HL-60 (cell line): ENCODE measurements around the gene SORCS1.

ENCODE experiments used
- DNase-seq, 2 experiments: peaks; one replicate each; pipeline ENCODE4 v3.0.0-alpha.2; 2010 to 2020; ENCODE audit warnings: low read depth in 1 of 2, low spot score in 1 of 2
- H3K27ac ChIP-seq: fragments of 250-450 bp; sonication (Bioruptor Pico); replicated peaks from 2 replicates; pipeline ENCODE4 v1.5.1; 2020; ENCODE audit warnings: mild to moderate bottlenecking, moderate library complexity
- H3K27me3 ChIP-seq: fragments of 250-450 bp; sonication (Bioruptor Pico); 2 replicates; pipeline ENCODE4 v1.5.1; 2021; ENCODE audit warnings: mild to moderate bottlenecking, moderate library complexity; ENCODE audit not compliant: insufficient read depth, poor library complexity, severe bottlenecking
- H3K4me3 ChIP-seq: replicated peaks from 2 replicates; pipeline ENCODE4 v1.5.1; 2011; ENCODE audit warnings: mild to moderate bottlenecking, control low read depth, low read length; ENCODE audit not compliant: insufficient read depth
- GABPA ChIP-seq: IDR thresholded peaks from 2 replicates; pipeline ENCODE4 v1.6.1; 2012; ENCODE audit warnings: low read depth
- POLR2AphosphoS5 ChIP-seq: IDR thresholded peaks from 2 replicates; pipeline ENCODE4 v1.6.1; 2012; ENCODE audit warnings: low read depth
- SPI1 ChIP-seq: IDR thresholded peaks from 2 replicates; pipeline ENCODE4 v1.6.1; 2012; ENCODE audit warnings: low read depth, mild to moderate bottlenecking, borderline replicate concordance
- TF ChIP-seq, protein P1 (sequence below): IDR thresholded peaks from 2 replicates; pipeline ENCODE4 v1.6.1; 2012; ENCODE audit warnings: low read depth; ENCODE audit not compliant: insufficient replicate concordance
- TF ChIP-seq, protein P2 (sequence below): IDR thresholded peaks from one replicate; pipeline ENCODE4 v1.5.1; 2011; ENCODE audit warnings: low read length, control low read depth, inconsistent platforms; ENCODE audit not compliant: insufficient read depth

The SORCS1 gene

DNA sequence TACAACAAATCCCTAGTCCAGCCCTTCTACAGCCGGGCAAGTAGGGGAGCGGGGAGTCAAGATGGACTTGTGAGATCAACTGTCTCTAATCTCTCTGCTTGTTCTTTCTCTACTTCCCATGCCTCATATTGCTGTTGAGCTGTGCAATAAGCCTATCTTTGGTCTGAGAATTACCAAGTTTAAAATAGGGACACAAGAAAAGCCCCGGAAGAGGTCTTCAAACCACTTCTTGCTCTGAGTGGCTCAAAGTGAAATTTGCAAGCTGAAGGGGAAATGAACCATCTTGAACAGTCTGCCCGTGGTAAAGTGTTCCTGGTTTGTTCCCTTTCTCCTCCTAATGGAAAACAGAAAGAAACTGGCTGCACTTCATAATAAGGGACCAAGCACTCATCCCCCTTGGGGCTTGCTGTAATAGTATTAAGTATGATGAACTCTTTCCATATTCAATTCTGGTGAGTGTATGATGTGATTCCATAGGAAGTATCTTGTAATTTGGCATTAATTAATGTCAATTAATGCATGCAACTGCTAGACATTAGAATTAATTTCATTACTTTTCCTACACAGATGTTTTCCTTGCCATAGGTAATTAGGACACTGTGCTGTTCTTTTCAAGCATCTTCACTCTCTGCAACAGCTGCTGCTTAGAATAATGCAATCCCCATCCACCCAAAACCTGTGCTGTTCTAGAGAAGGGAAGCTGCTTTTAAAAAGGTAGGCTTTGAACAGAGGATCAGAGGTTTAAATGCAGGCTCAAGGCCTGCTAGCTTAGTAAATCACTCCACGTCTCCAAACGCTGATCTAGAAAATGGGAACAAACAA, 449.6 kb downstream of the SORCS1 start:
- H3K27ac ChIP-seq = no peak overlapping the region
- no peak for TF ChIP-seq SPI1
- no peak for TF ChIP-seq POLR2AphosphoS5
- TF ChIP-seq GABPA = no peak
- TF ChIP-seq, protein P1, sequence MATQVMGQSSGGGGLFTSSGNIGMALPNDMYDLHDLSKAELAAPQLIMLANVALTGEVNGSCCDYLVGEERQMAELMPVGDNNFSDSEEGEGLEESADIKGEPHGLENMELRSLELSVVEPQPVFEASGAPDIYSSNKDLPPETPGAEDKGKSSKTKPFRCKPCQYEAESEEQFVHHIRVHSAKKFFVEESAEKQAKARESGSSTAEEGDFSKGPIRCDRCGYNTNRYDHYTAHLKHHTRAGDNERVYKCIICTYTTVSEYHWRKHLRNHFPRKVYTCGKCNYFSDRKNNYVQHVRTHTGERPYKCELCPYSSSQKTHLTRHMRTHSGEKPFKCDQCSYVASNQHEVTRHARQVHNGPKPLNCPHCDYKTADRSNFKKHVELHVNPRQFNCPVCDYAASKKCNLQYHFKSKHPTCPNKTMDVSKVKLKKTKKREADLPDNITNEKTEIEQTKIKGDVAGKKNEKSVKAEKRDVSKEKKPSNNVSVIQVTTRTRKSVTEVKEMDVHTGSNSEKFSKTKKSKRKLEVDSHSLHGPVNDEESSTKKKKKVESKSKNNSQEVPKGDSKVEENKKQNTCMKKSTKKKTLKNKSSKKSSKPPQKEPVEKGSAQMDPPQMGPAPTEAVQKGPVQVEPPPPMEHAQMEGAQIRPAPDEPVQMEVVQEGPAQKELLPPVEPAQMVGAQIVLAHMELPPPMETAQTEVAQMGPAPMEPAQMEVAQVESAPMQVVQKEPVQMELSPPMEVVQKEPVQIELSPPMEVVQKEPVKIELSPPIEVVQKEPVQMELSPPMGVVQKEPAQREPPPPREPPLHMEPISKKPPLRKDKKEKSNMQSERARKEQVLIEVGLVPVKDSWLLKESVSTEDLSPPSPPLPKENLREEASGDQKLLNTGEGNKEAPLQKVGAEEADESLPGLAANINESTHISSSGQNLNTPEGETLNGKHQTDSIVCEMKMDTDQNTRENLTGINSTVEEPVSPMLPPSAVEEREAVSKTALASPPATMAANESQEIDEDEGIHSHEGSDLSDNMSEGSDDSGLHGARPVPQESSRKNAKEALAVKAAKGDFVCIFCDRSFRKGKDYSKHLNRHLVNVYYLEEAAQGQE = no peak
- TF ChIP-seq, protein P2, sequence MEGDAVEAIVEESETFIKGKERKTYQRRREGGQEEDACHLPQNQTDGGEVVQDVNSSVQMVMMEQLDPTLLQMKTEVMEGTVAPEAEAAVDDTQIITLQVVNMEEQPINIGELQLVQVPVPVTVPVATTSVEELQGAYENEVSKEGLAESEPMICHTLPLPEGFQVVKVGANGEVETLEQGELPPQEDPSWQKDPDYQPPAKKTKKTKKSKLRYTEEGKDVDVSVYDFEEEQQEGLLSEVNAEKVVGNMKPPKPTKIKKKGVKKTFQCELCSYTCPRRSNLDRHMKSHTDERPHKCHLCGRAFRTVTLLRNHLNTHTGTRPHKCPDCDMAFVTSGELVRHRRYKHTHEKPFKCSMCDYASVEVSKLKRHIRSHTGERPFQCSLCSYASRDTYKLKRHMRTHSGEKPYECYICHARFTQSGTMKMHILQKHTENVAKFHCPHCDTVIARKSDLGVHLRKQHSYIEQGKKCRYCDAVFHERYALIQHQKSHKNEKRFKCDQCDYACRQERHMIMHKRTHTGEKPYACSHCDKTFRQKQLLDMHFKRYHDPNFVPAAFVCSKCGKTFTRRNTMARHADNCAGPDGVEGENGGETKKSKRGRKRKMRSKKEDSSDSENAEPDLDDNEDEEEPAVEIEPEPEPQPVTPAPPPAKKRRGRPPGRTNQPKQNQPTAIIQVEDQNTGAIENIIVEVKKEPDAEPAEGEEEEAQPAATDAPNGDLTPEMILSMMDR = no peak

DNA sequence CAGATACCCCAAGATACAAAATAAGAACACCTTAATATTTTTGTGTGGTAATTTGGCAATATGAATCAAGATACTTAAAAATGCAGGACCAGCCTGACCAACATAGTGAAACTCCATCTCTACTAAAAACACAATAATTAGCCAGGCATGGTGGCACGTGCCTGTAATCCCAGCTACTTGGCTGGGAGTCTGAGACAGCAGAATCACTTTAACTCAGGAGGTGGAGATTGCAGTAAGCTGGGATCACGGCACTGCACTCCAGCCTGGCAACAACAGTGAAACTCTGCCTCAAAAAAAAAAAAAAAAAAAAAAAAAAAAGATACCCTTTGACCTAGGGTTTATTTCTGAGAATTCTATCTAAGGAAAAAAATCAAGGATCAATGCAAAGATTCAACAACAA, 450.7 kb downstream of the SORCS1 start:
- Histone ChIP-seq H3K27me3 (no peaks in the 10 kb centered on the region), H3K27ac (no peak overlapping the region), H3K4me3 (no peak overlapping the region)
- DNase-seq = no peak
- TF ChIP-seq, protein P1 = no peak
- TF ChIP-seq, protein P2 = no peak
- TF ChIP-seq SPI1 (no peak), GABPA (no peak), POLR2AphosphoS5 (no peak)

More for the DNA sequence above, 449.6 kb downstream of the SORCS1 start:
- Histone ChIP-seq H3K27me3 (no peaks in the 10 kb centered on the region), H3K4me3 (no peak overlapping the region)
- no peak for DNase-seq

DNA sequence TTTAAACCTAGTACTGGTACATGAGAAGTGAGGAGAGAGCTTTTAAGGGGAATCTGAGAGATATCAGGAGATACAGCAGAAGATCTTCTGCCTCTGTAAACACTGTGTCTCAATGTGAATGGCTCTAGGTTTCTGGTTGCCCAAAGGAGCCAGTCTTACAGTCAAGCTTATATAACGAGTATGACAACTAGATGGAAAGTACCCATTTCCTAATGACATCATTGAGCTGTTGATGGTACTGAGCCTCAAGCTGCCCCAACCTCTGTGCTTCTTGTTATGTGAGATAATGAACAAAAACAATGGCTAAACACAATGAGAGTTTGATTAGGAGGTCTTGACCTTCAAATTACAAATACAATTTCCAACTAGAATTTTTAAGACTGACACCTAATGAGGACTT, 451.5 kb downstream of the SORCS1 start:
- no peak overlapping the region for H3K4me3 ChIP-seq
- H3K27me3 ChIP-seq = no peaks in the 10 kb centered on the region
- TF ChIP-seq GABPA = no peak
- no peak overlapping the region for H3K27ac ChIP-seq
- DNase-seq = no peak

DNA sequence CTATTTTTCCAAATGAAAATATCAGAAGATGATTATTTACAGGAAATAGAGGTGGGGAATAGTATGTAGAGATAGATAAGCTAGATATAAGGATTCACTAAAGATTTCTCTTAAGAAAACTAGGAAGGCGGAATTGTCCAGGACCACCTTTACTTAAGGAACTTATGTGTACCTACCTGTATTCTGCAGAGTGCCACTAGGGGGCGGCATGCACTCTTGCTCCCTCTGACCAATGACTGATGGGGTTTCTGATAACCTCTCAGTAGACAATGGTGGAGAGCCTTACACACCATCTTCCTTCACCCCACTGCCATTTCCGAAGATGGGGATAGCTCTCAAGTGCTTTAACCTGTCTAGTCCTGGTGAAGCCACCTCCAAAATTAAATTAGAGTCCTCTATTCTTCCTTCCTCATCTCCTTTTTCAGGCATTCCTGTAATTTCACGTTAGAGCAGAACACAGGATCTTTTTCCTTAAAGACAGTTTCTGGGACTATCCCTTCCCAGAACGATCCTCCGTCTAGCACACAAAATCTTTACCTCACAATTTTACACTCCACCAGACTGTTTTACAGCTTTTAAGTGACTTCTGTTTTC, 453.1 kb downstream of the SORCS1 start:
- Histone ChIP-seq H3K4me3 (no peak overlapping the region), H3K27me3 (no peaks in the 10 kb centered on the region), H3K27ac (no peak overlapping the region)
- TF ChIP-seq SPI1 = no peak
- TF ChIP-seq, protein P2 = peak; percentile 75
- TF ChIP-seq GABPA = no peak
- DNase-seq = peak; percentile 27 to 45
